HG02571 (cell line): ENCODE data around the gene MS4A12.
A peak's percentile ranks its signal among the peaks of the same experiment; 100 is the strongest.
"Not testable (repeated sequence)": the region's sequence is repeated elsewhere in the genome, so short reads cannot be mapped to it uniquely, and the experiment has no call there.

Source experiments
- ATAC-seq: cut with Tn5 transposase; IDR thresholded peaks from one replicate; pipeline ENCODE4 v1.9.1; 2021; ENCODE audit warnings: mild to moderate bottlenecking, moderate library complexity; ENCODE audit not compliant: unreplicated experiment

The MS4A12 gene

DNA sequence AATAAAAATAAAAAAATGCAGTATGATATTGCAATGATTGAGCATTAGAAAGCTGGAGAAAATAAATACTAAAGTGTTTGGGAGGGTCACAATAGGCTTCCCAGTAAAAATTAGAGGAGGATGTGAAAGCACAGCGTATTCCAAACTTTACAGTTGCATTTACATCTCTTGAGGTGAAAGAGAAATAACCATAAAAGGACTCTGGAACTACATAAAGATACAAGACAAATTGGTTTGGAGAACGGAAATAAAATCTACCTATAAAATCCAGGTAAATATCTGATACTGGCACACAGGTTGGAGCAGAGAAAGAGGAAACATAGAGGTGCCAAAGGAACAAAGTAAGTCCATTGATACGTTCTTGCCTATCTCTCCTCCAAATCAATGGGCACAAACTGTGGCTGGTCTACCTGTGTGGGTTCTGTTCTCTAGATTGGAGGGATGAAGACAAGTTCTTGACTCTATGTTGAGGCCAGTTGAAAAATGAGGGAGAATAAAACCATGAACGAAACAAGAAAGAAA lies at the start of gene MS4A12:
MS4A12 (plus strand) TSS at position 291 of the 522 bp plus-strand sequence. CDS start 4,541 bp downstream, outside the sequence.
- ATAC-seq: no peak

- ATAC-seq: no peak
Measured at GRCh38 chr11:60447070-60447469, 45.5 kb upstream of the MS4A12 start.

DNA sequence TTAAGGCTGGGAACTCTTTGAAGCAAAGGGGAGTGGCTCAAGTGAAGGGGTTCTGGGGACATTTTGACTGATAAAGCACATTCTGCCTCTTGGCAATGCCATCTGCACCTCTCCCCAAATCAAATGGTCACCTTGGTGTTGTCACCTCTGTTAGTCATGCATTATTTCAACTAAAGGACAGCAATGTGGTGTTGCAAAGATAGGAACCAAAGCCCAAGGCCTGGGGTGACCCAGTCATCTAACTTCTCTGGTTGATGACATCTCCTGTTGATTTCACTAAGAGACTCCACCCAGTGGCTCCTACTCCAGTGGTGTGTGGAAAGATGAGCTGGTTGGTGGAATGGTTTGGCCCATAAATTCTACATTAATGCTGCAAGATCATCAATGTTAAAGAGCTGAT lies 44.7 kb upstream of the MS4A12 start:
- no peak for ATAC-seq

DNA sequence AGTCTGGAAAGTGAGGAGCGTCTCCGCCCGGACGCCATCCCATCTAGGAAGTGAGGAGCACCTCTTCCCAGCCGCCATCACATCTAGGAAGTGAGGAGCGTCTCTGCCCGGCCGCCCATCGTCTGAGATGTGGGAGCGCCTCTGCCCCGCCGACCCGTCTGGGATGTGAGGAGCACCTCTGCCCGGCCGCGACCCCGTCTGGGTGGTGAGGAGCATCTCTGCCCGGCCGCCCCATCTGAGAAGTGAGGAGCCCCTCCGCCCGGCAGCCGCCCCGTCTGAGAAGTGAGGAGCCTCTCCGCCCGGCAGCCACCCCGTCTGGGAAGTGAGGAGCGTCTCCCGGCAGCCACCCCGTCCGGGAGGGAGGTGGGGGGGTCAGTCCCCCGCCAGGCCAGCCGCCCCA lies 41.4 kb upstream of the MS4A12 start:
- ATAC-seq: not testable (repeated sequence)

DNA sequence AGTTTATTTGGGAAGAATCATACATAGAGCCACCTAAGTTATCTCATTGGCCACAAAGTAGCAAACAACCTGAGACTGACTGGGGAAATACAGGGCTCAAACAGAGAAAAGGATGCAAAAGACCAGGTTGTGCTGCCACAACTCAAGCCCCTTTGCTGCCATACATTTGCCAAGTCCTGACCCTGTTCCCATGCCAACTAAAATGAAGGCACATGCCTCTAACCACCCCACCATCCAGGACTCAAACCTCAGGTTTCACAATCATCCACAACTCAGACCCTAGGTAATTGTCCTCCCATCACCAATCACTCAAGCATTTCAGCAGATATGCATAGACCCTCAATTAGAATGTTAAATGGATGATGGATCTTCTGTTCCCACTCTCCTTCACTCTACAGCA lies 38.4 kb upstream of the MS4A12 start:
- ATAC-seq: no peak

DNA sequence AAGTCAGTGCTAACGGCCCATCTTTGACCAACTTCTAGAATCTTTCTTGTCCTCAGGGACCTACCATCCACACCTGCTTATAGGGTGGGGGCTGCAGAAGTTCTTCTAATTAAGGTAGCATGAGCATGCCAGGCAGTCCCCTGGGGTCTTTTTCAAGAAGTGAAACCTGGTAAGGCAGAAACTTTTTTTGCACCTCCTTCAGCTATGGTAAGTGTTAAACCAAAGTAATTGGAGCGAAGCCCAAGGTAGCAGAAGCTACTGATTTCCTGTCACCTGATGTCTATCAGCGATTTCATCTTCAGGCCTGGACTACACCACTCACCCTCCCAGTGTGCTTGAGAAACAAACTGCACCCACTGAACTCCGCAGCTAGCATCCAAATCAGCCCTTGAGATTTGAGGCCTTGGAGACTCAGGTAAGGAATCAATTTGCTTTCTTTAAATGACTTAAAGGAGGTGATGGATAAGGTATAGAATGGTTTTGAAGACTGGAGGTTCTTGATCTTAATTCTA lies 37.0 kb upstream of the MS4A12 start, which contains the start of gene MS4A1:
MS4A1 (plus strand) TSS at position 317 of the 512 bp plus-strand sequence. CDS start 6,528 bp downstream, outside the sequence.
- ATAC-seq: peak; percentile 86

DNA sequence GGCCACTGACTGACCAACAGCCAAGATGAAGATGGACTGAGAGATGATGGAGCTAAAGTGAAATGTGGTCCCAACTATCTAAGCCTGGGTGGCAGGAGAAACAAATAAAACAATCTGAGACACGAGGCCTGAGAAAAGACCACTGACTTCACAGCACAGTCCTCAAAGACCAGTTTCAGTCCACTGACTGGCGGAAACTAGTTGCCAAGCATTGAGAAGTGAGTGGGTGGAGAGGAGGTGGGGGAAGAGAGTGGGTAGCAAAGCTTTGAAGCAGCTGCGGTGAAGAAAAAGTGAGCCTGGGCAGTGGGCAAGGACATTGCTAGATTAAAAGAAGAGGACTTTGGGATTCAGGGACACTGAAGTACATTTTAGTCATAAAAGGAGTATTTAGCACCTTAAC lies 35.0 kb upstream of the MS4A12 start:
- ATAC-seq: peak; percentile 43

GRCh38 chr11:60459345-60459744 lies 33.2 kb upstream of the MS4A12 start:
- no peak for ATAC-seq

- ATAC-seq: no peak
Measured at GRCh38 chr11:60468829-60469228, 23.7 kb upstream of the MS4A12 start.

GRCh38 chr11:60469723-60470122 lies 22.9 kb upstream of the MS4A12 start:
- no peak for ATAC-seq

DNA sequence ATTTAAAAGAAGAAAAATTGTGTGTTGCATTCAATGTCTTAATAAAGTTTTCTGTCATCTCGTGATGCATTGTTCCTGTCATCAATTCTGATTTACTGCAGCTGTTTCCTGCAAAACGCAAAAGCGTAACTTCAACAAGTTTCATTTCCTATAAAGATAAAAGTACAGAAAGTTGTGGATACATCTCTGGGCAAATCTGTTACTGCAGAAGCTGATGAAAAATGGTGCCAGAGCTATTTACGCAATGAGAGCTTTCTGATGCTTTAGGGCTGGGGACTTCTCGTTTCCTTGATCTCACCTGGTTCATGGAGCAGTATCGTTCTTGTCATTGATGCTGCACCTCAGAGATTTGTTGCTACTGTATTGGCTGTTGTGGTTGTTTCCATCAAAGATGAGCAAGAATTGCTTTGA lies 15.5 kb upstream of the MS4A12 start:
- ATAC-seq: no peak

- ATAC-seq: no peak
Measured at GRCh38 chr11:60482361-60482760, 10.2 kb upstream of the MS4A12 start.

DNA sequence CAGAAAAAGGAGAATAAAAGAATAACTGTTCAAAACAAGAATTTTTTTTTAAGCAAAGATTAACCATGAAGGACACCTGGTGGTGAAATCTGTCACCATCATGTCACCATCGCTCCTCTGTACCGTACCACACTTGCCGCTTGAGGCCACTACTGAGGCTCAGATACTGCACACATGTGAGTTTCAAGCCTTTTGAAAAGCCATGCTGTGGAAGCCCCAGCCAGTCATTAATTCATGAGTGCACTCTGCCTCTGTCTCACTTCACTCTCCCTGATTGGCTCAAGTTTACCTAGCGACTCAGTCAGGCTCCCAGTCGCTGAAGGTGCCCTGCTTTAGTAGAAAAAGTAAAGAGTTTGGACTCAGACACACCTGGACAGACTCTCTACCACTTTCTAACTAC lies 6.6 kb upstream of the MS4A12 start:
- ATAC-seq: peak; percentile 100

- ATAC-seq: no peak
Measured at GRCh38 chr11:60493454-60493853, 876 bp downstream of the MS4A12 start.

GRCh38 chr11:60498399-60498798 lies 5.8 kb downstream of the MS4A12 start:
- ATAC-seq: no peak

DNA sequence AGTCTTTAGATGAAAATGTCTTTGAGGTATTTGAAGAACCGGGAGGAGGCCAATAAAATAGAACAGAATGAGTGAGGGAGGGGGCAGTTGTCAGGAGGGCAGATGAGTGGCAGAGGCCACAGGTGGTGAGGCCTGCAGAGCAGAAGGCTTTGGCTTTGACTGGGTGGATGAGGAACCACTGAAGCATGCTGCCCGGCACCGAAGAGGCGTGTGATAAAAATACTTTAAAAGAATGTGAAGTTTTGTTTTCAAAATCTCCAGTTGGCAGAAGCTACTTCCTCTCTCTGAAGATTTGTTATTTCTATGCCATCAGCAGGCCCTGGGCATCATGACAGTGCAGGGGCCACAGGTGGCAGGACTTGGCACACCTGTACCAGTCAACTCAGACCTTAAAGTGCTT lies 6.3 kb downstream of the MS4A12 start:
- no peak for ATAC-seq

- ATAC-seq: no peak
Measured at GRCh38 chr11:60500276-60500910, 7.8 kb downstream of the MS4A12 start.

- ATAC-seq: no peak
Measured at GRCh38 chr11:60502221-60502775, 9.7 kb downstream of the MS4A12 start.

- ATAC-seq: no peak
Measured at GRCh38 chr11:60504219-60504905, 11.8 kb downstream of the MS4A12 start.

- not testable (repeated sequence) for ATAC-seq
Measured at GRCh38 chr11:60509609-60510008, 17.0 kb downstream of the MS4A12 start.

DNA sequence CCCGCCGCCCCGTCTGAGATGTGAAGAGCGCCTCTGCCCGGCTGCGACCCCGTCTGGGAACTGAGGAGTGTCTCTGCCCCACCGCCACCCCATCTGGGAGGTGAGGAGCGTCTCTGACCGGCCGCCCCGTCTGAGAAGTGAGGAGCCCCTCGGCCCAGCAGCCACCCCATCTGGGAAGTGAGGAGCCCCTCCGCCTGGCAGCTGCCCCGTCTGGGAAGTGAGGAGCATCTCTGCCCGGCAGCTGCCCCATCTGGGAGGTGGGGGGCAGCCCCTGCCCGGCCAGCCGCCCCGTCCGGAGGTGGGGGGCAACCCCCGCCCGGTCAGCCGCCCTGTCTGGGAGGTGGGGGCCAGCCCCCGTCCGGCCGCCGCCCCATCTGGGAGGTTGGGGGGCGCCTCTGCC lies 17.6 kb downstream of the MS4A12 start:
- not testable (repeated sequence) for ATAC-seq

- no peak for ATAC-seq
Measured at GRCh38 chr11:60511393-60511792, 18.8 kb downstream of the MS4A12 start.
